HEK293T (cell line): ENCODE measurements around the gene SH3GL2.

ENCODE experiments used
- CTCF ChIA-PET: fragments of 350-600 bp; formaldehyde crosslinking; extraction: SDS; loops from one replicate; lab custom pipeline; 2021; ENCODE audit warnings: antibody characterized with exemption, inconsistent platforms; lab: Yijun Ruan, JAX
- POLR2A ChIA-PET: fragments of 350-600 bp; formaldehyde crosslinking; extraction: SDS; loops from one replicate; lab custom pipeline; 2020; ENCODE audit warnings: antibody characterized with exemption, inconsistent platforms; lab: Yijun Ruan, JAX
- DNase-seq: peaks from one replicate; pipeline ENCODE4 v3.0.0; 2012; ENCODE audit warnings: mixed read lengths; ENCODE audit errors: extremely low spot score
- ARNT ChIP-seq: fragments of 450-650 bp; IDR thresholded peaks from 2 replicates; pipeline ENCODE4 v1.6.1; 2017; ENCODE audit warnings: mild to moderate bottlenecking
- BHLHE40 ChIP-seq: fragments of 450-650 bp; IDR thresholded peaks from 2 replicates; pipeline ENCODE4 v1.6.1; 2016; ENCODE audit warnings: mild to moderate bottlenecking, moderate library complexity, borderline replicate concordance
- CTBP1 ChIP-seq: fragments of 450-650 bp; IDR thresholded peaks from 2 replicates; pipeline ENCODE4 v1.6.1; 2016; ENCODE audit warnings: borderline replicate concordance
- ELF4 ChIP-seq: fragments of 450-650 bp; IDR thresholded peaks from 2 replicates; pipeline ENCODE4 v1.6.1; 2017; ENCODE audit warnings: antibody characterized with exemption
- FOXA1 ChIP-seq: fragments of 450-650 bp; IDR thresholded peaks from 2 replicates; pipeline ENCODE4 v1.6.1; 2016; ENCODE audit warnings: mild to moderate bottlenecking
- FOXK2 ChIP-seq: fragments of 450-650 bp; IDR thresholded peaks from 2 replicates; pipeline ENCODE4 v1.6.1; 2016; ENCODE audit warnings: mild to moderate bottlenecking
- FOXM1 ChIP-seq: fragments of 450-650 bp; IDR thresholded peaks from 2 replicates; pipeline ENCODE4 v1.6.1; 2017; ENCODE audit warnings: mild to moderate bottlenecking, borderline replicate concordance
- HDGF ChIP-seq: fragments of 450-650 bp; IDR thresholded peaks from 2 replicates; pipeline ENCODE4 v1.6.1; 2017; ENCODE audit warnings: antibody characterized with exemption, borderline replicate concordance
- L3MBTL2 ChIP-seq: fragments of 450-650 bp; conservative IDR thresholded peaks from 2 replicates; pipeline ENCODE4 v1.6.1; 2016; ENCODE audit warnings: mild to moderate bottlenecking
- LEF1 ChIP-seq: fragments of 450-650 bp; IDR thresholded peaks from 2 replicates; pipeline ENCODE4 v1.6.1; 2017; ENCODE audit warnings: mild to moderate bottlenecking, borderline replicate concordance
- NFRKB ChIP-seq: fragments of 450-650 bp; IDR thresholded peaks from 2 replicates; pipeline ENCODE4 v1.6.1; 2016; ENCODE audit warnings: mild to moderate bottlenecking, moderate library complexity
- PKNOX1 ChIP-seq: fragments of 450-650 bp; IDR thresholded peaks from 2 replicates; pipeline ENCODE4 v1.6.1; 2016
- SP1 ChIP-seq: fragments of 450-650 bp; IDR thresholded peaks from 2 replicates; pipeline ENCODE4 v1.6.1; 2017
- SUZ12 ChIP-seq: fragments of 450-650 bp; IDR thresholded peaks from 2 replicates; pipeline ENCODE4 v1.6.1; 2016; ENCODE audit warnings: mild to moderate bottlenecking
- TARDBP ChIP-seq: fragments of 450-650 bp; IDR thresholded peaks from 2 replicates; pipeline ENCODE4 v1.6.1; 2016
- ZNF384 ChIP-seq: fragments of 450-650 bp; IDR thresholded peaks from 2 replicates; pipeline ENCODE4 v1.6.1; 2016

SH3GL2 gene

GRCh38 chr9:17739736-17740135 lies 160.9 kb downstream of the SH3GL2 start:
- ChIA-PET CTCF (no interaction called here), POLR2A (no interaction called here)
- TF ChIP-seq TARDBP (no peak), CTBP1 (no peak), FOXK2 (no peak), L3MBTL2 (no peak), HDGF (no peak), SUZ12 (no peak)
- DNase-seq = no peak

- CTCF ChIA-PET = interaction anchor here (0.6 kb wide), 1 partner anchor 43 kb away, joined by 3 read pairs; no protein-coding TSS in a partner anchor
- peak; percentile 7 for DNase-seq
- POLR2A ChIA-PET = no interaction called here
- TF ChIP-seq CTBP1 (no peak), ARNT (no peak)
Measured at GRCh38 chr9:17742067-17742466, 163.2 kb downstream of the SH3GL2 start.

GRCh38 chr9:17744786-17745185 lies 165.9 kb downstream of the SH3GL2 start:
- ChIA-PET CTCF (no interaction called here), POLR2A (interaction anchor here (0.5 kb wide), 1 partner anchor 140 kb away, joined by 3 read pairs; no protein-coding TSS in a partner anchor)
- DNase-seq = peak; percentile 8
- TF ChIP-seq ARNT (no peak), CTBP1 (no peak), TARDBP (no peak), FOXK2 (no peak), FOXA1 (no peak), NFRKB (no peak), FOXM1 (no peak), PKNOX1 (no peak), ZNF384 (no peak), L3MBTL2 (no peak), SP1 (no peak), BHLHE40 (no peak), ELF4 (no peak), SUZ12 (no peak), HDGF (no peak), LEF1 (no peak)

- CTCF ChIA-PET = no interaction called here
- no peak for DNase-seq
- POLR2A ChIA-PET = no interaction called here
- TF ChIP-seq PKNOX1 = no peak
- TF ChIP-seq BHLHE40 = no peak
- no peak for TF ChIP-seq NFRKB
- TF ChIP-seq L3MBTL2 = no peak
- TF ChIP-seq TARDBP = no peak
- TF ChIP-seq SUZ12 = no peak
- no peak for TF ChIP-seq ARNT
- no peak for TF ChIP-seq ELF4
- TF ChIP-seq HDGF = no peak
- TF ChIP-seq SP1 = no peak
- no peak for TF ChIP-seq LEF1
- no peak for TF ChIP-seq FOXM1
- TF ChIP-seq FOXA1 = no peak
Measured at GRCh38 chr9:17750269-17750668, 171.4 kb downstream of the SH3GL2 start.

GRCh38 chr9:17751486-17751885 lies 172.6 kb downstream of the SH3GL2 start:
- TF ChIP-seq ELF4 (no peak), NFRKB (no peak), L3MBTL2 (no peak), HDGF (no peak), ZNF384 (no peak), LEF1 (no peak), FOXK2 (no peak), PKNOX1 (no peak), FOXA1 (no peak), SP1 (no peak), SUZ12 (no peak), BHLHE40 (no peak), TARDBP (no peak)
- DNase-seq = no peak
- POLR2A ChIA-PET = no interaction called here
- CTCF ChIA-PET = interaction anchor here (0.6 kb wide), 1 partner anchor 48 kb away, joined by 3 read pairs; no protein-coding TSS in a partner anchor

- CTCF ChIA-PET = interaction anchor here (0.6 kb wide), 1 partner anchor 47 kb away, joined by 3 read pairs; no protein-coding TSS in a partner anchor
- TF ChIP-seq ARNT = no peak
- TF ChIP-seq ZNF384 = no peak
- TF ChIP-seq TARDBP = no peak
- TF ChIP-seq FOXM1 = no peak
- no peak for DNase-seq
- POLR2A ChIA-PET = no interaction called here
Measured at GRCh38 chr9:17752021-17752420, 173.2 kb downstream of the SH3GL2 start.

- no peak for DNase-seq
- ChIA-PET CTCF (no interaction called here), POLR2A (no interaction called here)
- TF ChIP-seq ELF4 = no peak
- TF ChIP-seq LEF1 = no peak
- no peak for TF ChIP-seq SUZ12
- TF ChIP-seq SP1 = no peak
- TF ChIP-seq NFRKB = no peak
- no peak for TF ChIP-seq HDGF
Measured at GRCh38 chr9:17757816-17758215, 178.9 kb downstream of the SH3GL2 start.
